Measurements from ENCODE around the gene MYRFL.

MYRFL gene

GRCh38 chr12:69931569-69931968, 106.5 kb downstream of the MYRFL start:
- no peak for DNase-seq (ENCODE audit: low read depth in 2 of 2)

- DNase-seq (ENCODE audit: low read depth in 2 of 2), result no peak
These were observed 107.1 kb downstream of the MYRFL start for GRCh38 chr12:69932154-69932553.

GRCh38 chr12:69932676-69933552, 107.9 kb downstream of the MYRFL start:
- no peak for DNase-seq (ENCODE audit: low read depth in 2 of 2)

GRCh38 chr12:69934011-69934410, 109.0 kb downstream of the MYRFL start:
- DNase-seq (ENCODE audit: low read depth in 2 of 2), result no peak

- DNase-seq (ENCODE audit: low read depth in 2 of 2), result no peak
These were observed 110.6 kb downstream of the MYRFL start for GRCh38 chr12:69935651-69936100.

- no peak for DNase-seq (ENCODE audit: low read depth in 2 of 2)
These were observed 111.2 kb downstream of the MYRFL start for GRCh38 chr12:69936214-69936731.

GRCh38 chr12:69936766-69937165, 111.7 kb downstream of the MYRFL start:
- DNase-seq (ENCODE audit: low read depth in 2 of 2), result no peak

- no peak for DNase-seq (ENCODE audit: low read depth in 2 of 2)
These were observed 122.1 kb downstream of the MYRFL start for GRCh38 chr12:69947123-69947522.

GRCh38 chr12:69947897-69948296, 122.9 kb downstream of the MYRFL start:
- no peak for DNase-seq (ENCODE audit: low read depth in 2 of 2)

GRCh38 chr12:69948851-69949250, 123.8 kb downstream of the MYRFL start:
- DNase-seq (ENCODE audit: low read depth in 2 of 2), result no peak

GRCh38 chr12:69949311-69950002, 124.4 kb downstream of the MYRFL start:
- DNase-seq (ENCODE audit: low read depth in 2 of 2), result no peak

GRCh38 chr12:69951108-69951507, 126.1 kb downstream of the MYRFL start:
- no peak for DNase-seq (ENCODE audit: low read depth in 2 of 2)

GRCh38 chr12:69952890-69953289, 127.9 kb downstream of the MYRFL start:
- no peak for DNase-seq (ENCODE audit: low read depth in 2 of 2)

GRCh38 chr12:69961246-69961645, 136.2 kb downstream of the MYRFL start:
- no peak for DNase-seq (ENCODE audit: low read depth in 2 of 2)

- no peak for DNase-seq (ENCODE audit: low read depth in 2 of 2)
These were observed 141.4 kb downstream of the MYRFL start for GRCh38 chr12:69966409-69966808.

- DNase-seq (ENCODE audit: low read depth in 2 of 2), result no peak
These were observed 141.8 kb downstream of the MYRFL start for GRCh38 chr12:69966839-69967238.

- no peak for DNase-seq (ENCODE audit: low read depth in 2 of 2)
These were observed 144.0 kb downstream of the MYRFL start for GRCh38 chr12:69969011-69969410.

GRCh38 chr12:69972136-69972535, 147.1 kb downstream of the MYRFL start:
- no peak for DNase-seq (ENCODE audit: low read depth in 2 of 2)

GRCh38 chr12:69978020-69978419, 153.0 kb downstream of the MYRFL start:
- DNase-seq (ENCODE audit: low read depth in 2 of 2), result no peak

- DNase-seq (ENCODE audit: low read depth in 2 of 2), result no peak
These were observed 157.0 kb downstream of the MYRFL start for GRCh38 chr12:69981881-69982475.

GRCh38 chr12:69984241-69984640, 159.2 kb downstream of the MYRFL start:
- no peak for DNase-seq (ENCODE audit: low read depth in 2 of 2)

GRCh38 chr12:69985656-69986055, 160.6 kb downstream of the MYRFL start:
- peak in 1 of 2 donors; percentile 4 for DNase-seq (ENCODE audit: low read depth in 2 of 2)
